NOMO-1 (cell line): ENCODE measurements around the gene SPDYE18.
"Not testable (repeated sequence)": the region's sequence is repeated elsewhere in the genome, so short reads cannot be mapped to it uniquely, and the experiment has no call there.

Source experiments
- DNase-seq, 2 experiments: peaks; one replicate each; lab custom pipeline; 2025; ENCODE audit not compliant: unreplicated experiment in 2 of 2; lab: John Stamatoyannopoulos, UW

SPDYE18 gene

GRCh38 chr7:77006127-77007110 is 55.9 kb downstream of the SPDYE18 start:
- not testable (repeated sequence) for DNase-seq

- DNase-seq = not testable (repeated sequence)
Observed at GRCh38 chr7:77005461-77006057, 56.8 kb downstream of the SPDYE18 start.

DNA sequence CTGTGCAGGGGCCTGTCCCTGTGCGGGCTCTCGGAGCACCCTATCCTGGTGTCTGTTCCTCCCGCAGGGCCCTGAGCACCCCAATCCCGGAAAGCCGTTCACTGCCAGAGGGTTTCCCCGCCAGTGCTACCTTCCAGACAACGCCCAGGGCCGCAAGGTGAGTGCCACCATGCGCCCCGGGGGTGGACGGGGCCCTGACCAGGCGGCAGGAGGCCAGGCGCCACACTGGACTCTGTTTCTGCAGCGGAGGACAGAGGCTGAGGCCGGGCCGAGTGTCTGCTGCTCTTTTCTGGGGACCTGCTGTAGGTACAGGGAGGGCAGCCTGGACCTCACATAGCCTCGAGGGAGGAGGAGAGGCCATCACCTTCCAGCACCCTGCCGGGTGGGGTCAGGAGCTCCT is 58.2 kb downstream of the SPDYE18 start:
- DNase-seq = not testable (repeated sequence)

DNA sequence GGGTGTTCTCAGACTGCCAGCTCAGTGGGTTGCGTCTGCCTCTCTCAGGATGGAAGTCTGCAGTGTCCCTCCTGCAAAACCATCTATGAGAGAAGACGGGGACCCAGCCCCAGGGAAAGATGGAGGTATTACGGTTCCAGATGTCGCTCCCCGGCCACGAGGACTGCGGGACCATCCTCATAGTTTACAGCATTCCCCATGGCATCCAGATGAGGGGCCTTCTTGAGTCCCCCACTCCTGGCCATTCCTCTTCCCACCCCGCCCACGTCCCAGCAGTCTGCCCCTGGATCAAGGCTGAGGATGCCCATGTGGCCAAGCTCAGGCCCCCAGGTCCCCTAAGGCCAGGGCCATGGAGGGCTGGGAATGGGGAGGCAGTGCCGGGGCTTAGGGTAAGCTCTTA is 59.1 kb downstream of the SPDYE18 start:
- not testable (repeated sequence) for DNase-seq

- DNase-seq = not testable (repeated sequence)
Observed at GRCh38 chr7:77002678-77003233, 59.6 kb downstream of the SPDYE18 start.

GRCh38 chr7:77002104-77002503 is 60.3 kb downstream of the SPDYE18 start:
- DNase-seq = not testable (repeated sequence)
